Esophagus squamous epithelium (tissue), 5 donors: ENCODE measurements around the gene KCNB1. TPM values are rescaled to one million over a fixed set of nuclear protein-coding genes. Genes with fewer than 3 reads are reported as not detected.

Experiments used
- DNase-seq: peaks from one replicate; lab custom pipeline; 2025; lab: John Stamatoyannopoulos, UW
- H3K27ac ChIP-seq, 4 donors: fragments of 200-600 bp; sonication (generic); one replicate each; pipeline ENCODE4 v1.5.1; 2016 to 2019; ENCODE audit warnings: mild to moderate bottlenecking in 1 of 4
- H3K27me3 ChIP-seq, 4 donors: fragments of 200-600 bp; sonication (generic); 1 replicate in 3 of 4; 2 replicates in 1 of 4; pipeline versions ENCODE4 v1.5.1 to v1.6.0; 2017 to 2021; ENCODE audit warnings: antibody characterized with exemption in 1 of 4
- H3K36me3 ChIP-seq, 3 donors: fragments of 200-600 bp; sonication (generic); one replicate each; pipeline ENCODE4 v1.5.1; 2016 to 2019
- H3K4me1 ChIP-seq, 3 donors: fragments of 200-600 bp; sonication (generic); one replicate each; pipeline ENCODE4 v1.5.1; 2017 to 2019
- H3K4me3 ChIP-seq, 4 donors: fragments of 200-600 bp; sonication (generic); 1 replicate in 3 of 4; 2 replicates in 1 of 4; pipeline ENCODE4 v1.5.1; 2016 to 2019; ENCODE audit warnings: mild to moderate bottlenecking in 2 of 4, moderate library complexity in 1 of 4
- H3K9me3 ChIP-seq, 3 donors: fragments of 200-600 bp; sonication (generic); one replicate each; pipeline ENCODE4 v1.5.1; 2016 to 2019
- POLR2A ChIP-seq, 4 donors: fragments of 450-650 bp; IDR thresholded peaks; one replicate each; pipeline ENCODE4 v1.6.1; 2017; ENCODE audit warnings: antibody characterized with exemption in 4 of 4, mild to moderate bottlenecking in 4 of 4, moderate library complexity in 3 of 4
- WGBS, 2 donors: methylation state at CpG; one replicate each; pipeline ENCODE4 v1.1.5; 2018; 5-methylcytosine and 5-hydroxymethylcytosine counted together
- intact Hi-C: fragments of 100-400 bp; cut with DNase I; formaldehyde crosslinking; loops from one replicate; pipeline ENCODE4 v1.15.0; 2022
- total RNA-seq, 4 donors: library from RNA; depleted of rRNA; stranded (reverse); fragments of >200 nt; gene quantifications; one replicate each; pipeline ENCODE4 v1.1.0, GENCODE V29; 2016
- TF ChIP-seq, protein P1 (sequence below), 6 experiments: fragments of 450-650 bp in 4 of 6; fragments of 200-600 bp in 2 of 6; sonication (generic) in 2 of 6; IDR thresholded peaks; one replicate each; pipeline ENCODE4 v1.5.1; 2016 to 2019; ENCODE audit warnings: antibody characterized with exemption in 6 of 6, mild to moderate bottlenecking in 4 of 6, moderate library complexity in 4 of 6
- donor health status: DM: yes; HTN: yes; CAD: no.

The KCNB1 gene
- total RNA-seq, 4 donors from 2014 or later = 0.11 to 3.6 (median 1.1) TPM

DNA sequence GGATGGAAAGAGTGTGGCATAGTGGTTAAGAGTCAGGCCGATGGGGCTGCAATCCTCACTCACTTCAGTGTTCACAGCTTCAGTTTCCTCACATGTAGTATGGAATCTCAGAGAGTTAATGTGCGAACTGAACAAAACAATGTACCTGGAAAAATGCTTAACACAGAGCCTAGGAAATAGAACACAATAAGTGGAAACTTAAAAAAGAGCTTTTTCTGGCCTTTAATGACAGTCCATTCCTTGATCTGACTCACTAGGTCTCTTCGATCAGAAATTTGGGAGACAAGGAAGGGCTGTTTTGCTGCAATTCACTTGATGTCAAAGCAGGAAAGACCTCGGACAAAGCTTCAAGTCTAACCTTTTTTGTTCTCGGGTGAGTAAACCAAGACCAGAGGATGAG, 56.1 kb downstream of the KCNB1 start:
- no peak for DNase-seq
- Histone ChIP-seq H3K27me3 (peaks cover 0 to 18% (median 0%) of the 10 kb centered on the region in 4 donors), H3K4me1 (peaks cover 0 to 14% (median 0%) of the 10 kb centered on the region in 3 donors), H3K27ac (peak overlapping the region in 3 of 4 donors; percentile 8 to 77 (median 21)), H3K9me3 (no peaks in the 10 kb centered on the region), H3K36me3 (no peaks in the 10 kb centered on the region), H3K4me3 (no peak overlapping the region)
- intact Hi-C loops = no loop called here
- TF ChIP-seq, protein P1, sequence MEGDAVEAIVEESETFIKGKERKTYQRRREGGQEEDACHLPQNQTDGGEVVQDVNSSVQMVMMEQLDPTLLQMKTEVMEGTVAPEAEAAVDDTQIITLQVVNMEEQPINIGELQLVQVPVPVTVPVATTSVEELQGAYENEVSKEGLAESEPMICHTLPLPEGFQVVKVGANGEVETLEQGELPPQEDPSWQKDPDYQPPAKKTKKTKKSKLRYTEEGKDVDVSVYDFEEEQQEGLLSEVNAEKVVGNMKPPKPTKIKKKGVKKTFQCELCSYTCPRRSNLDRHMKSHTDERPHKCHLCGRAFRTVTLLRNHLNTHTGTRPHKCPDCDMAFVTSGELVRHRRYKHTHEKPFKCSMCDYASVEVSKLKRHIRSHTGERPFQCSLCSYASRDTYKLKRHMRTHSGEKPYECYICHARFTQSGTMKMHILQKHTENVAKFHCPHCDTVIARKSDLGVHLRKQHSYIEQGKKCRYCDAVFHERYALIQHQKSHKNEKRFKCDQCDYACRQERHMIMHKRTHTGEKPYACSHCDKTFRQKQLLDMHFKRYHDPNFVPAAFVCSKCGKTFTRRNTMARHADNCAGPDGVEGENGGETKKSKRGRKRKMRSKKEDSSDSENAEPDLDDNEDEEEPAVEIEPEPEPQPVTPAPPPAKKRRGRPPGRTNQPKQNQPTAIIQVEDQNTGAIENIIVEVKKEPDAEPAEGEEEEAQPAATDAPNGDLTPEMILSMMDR (IDR thresholded peaks at IDR 0.05) = no peak
- no peak for TF ChIP-seq POLR2A (IDR thresholded peaks at IDR 0.05)
- 70 to 78% methylated on average over 5 of the region's 5 CpGs for WGBS, 2 donors

DNA sequence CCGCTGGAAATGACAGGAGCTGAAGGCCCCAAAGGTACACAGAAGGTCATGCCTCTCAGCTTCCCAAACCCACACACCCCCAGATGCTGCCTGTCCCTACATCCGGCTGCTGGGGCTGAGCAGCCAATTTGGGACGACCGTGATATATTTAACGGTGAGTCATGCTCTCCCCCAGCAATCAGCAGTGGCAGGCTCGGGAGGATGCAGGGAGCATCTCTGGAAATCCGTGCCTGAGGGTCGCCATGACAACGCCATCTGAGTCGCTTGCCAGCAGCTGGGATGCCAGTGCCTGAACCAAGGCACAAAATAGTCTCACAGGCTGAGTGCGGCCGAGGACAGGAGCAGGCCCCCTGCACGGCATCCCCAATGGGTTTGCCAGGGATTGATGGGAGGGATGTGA, 57.9 kb downstream of the KCNB1 start:
- intact Hi-C loops = no loop called here
- no peaks in the 10 kb centered on the region for H3K36me3 ChIP-seq
- no peak for DNase-seq
- TF ChIP-seq, protein P1 (IDR thresholded peaks at IDR 0.05) = no peak
- TF ChIP-seq POLR2A (IDR thresholded peaks at IDR 0.05) = no peak
- 63 to 64% methylated on average over 5 to 12 of the region's 13 CpGs for WGBS, 2 donors
- H3K27me3 ChIP-seq = peaks cover 0 to 18% (median 0%) of the 10 kb centered on the region in 4 donors
- no peaks in the 10 kb centered on the region for H3K9me3 ChIP-seq
- H3K4me1 ChIP-seq = peaks cover 0 to 23% (median 0%) of the 10 kb centered on the region in 3 donors
- H3K4me3 ChIP-seq = no peak overlapping the region
- H3K27ac ChIP-seq = peak overlapping the region in 1 of 4 donors; percentile 19

DNA sequence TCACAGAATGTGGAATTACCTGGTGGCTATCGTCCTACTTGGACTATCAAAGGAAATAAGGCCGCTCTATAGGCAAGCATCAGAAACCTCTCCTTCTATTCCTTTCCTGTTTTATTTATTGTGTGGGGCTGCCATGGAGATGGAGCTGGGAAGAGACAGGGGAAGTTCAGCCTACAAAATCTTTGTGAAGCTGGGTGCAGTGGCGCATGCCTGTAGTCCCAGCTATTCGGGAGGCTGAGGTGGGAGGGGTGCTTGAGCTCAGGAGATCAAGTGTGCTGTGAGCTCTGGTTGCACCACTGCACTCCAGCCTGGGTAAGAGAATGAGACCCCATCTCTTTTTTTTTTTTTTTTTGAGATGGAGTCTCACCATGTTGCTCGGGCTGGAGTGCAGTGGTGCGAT, 60.3 kb downstream of the KCNB1 start:
- Histone ChIP-seq H3K36me3 (no peaks in the 10 kb centered on the region), H3K9me3 (no peaks in the 10 kb centered on the region), H3K4me3 (no peak overlapping the region), H3K4me1 (peaks cover 0 to 13% (median 0%) of the 10 kb centered on the region in 3 donors), H3K27me3 (peaks cover 0 to 10% (median 0%) of the 10 kb centered on the region in 4 donors), H3K27ac (peak overlapping the region in 3 of 4 donors; percentile 76 to 78 (median 76))
- intact Hi-C loops = no loop called here
- DNase-seq = no peak
- TF ChIP-seq, protein P1 (IDR thresholded peaks at IDR 0.05) = no peak
- no peak for TF ChIP-seq POLR2A (IDR thresholded peaks at IDR 0.05)
- 73 to 80% methylated on average over 6 of the region's 6 CpGs for WGBS, 2 donors

DNA sequence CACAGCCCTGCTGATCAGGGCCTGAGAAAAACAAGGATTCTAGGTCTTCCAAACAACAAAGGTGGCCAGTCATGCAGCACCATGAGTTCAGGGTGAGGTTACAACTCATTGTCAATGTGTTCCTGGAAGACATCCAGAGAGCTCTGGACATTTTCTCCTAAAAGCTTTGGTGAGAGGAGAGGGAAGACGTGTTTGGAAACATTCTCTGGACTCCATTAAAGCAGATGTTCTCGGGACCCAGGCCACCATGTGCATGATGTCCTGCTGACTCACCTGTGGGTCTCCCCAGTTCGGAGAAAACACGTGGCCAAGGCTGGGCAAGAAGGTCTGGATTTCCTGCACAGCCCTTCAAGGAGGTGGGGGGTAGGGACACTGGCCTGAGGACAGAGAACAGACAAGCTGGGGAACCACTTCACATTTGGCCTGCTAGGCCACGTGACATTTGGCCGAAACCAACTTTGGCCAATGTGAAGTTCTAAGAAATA, 61.6 kb downstream of the KCNB1 start:
- Histone ChIP-seq H3K4me3 (no peak overlapping the region), H3K27ac (peak overlapping the region in 3 of 4 donors; percentile 76 to 78 (median 76)), H3K27me3 (peaks cover 0 to 15% (median 0%) of the 10 kb centered on the region in 4 donors), H3K9me3 (no peaks in the 10 kb centered on the region), H3K4me1 (peaks cover 0 to 14% (median 0%) of the 10 kb centered on the region in 3 donors), H3K36me3 (no peaks in the 10 kb centered on the region)
- WGBS, 2 donors = 64 to 69% methylated on average over 6 of the region's 6 CpGs
- DNase-seq = no peak
- intact Hi-C loops = no loop called here
- TF ChIP-seq, protein P1 (IDR thresholded peaks at IDR 0.05) = no peak
- TF ChIP-seq POLR2A (IDR thresholded peaks at IDR 0.05) = no peak

DNA sequence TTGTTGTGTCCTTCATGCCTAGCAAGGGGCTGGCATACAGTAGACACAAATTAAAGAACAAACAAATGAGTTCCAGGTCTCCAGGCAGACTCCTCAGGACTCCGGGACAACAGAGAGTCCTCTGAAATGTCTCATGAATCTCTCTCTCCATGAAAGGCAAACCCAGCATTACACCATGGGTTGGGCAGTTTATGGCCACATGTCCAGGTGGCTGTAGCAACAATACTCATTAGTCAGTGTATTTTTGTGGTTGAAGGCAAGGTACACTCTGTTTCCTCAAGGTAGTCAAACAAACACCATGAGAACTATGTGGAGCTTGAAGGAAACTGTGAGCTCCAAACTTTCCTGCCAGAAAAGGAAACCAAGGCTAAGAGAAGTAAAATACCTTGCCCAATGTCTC, 62.2 kb downstream of the KCNB1 start:
- TF ChIP-seq POLR2A (IDR thresholded peaks at IDR 0.05) = no peak
- TF ChIP-seq, protein P1 (IDR thresholded peaks at IDR 0.05) = no peak
- 60 to 73% methylated on average over 1 of the region's 1 CpG for WGBS, 2 donors
- no peaks in the 10 kb centered on the region for H3K36me3 ChIP-seq
- DNase-seq = no peak
- no peak overlapping the region for H3K4me3 ChIP-seq
- intact Hi-C loops = no loop called here
- H3K9me3 ChIP-seq = no peaks in the 10 kb centered on the region
- peaks cover 0 to 20% (median 0%) of the 10 kb centered on the region in 3 donors for H3K4me1 ChIP-seq
- H3K27me3 ChIP-seq = peaks cover 0 to 21% (median 0%) of the 10 kb centered on the region in 4 donors
- H3K27ac ChIP-seq = peak overlapping the region in 3 of 4 donors; percentile 76 to 78 (median 76)
